OCI-LY7 (cell line): ENCODE data around the gene PDCD2L. TPM values are rescaled to one million over a fixed set of nuclear protein-coding genes. Genes with fewer than 3 reads are reported as not detected.
"Not testable (repeated sequence)": the region's sequence is repeated elsewhere in the genome, so short reads cannot be mapped to it uniquely, and the experiment has no call there.

Experiments
- BruUV-seq: library from RNA; stranded (reverse); fragments of 400-500 nt; replicated peaks from 2 replicates; lab custom pipeline; 2021; lab: Mats Ljungman, UMichigan
- CTCF ChIA-PET: fragments of 300-600 bp; sonication (Branson Sonifier 250); formaldehyde crosslinking; loops from one replicate; lab custom pipeline; 2022; ENCODE audit warnings: antibody characterized with exemption; ENCODE audit not compliant: unreplicated experiment; lab: Charles Lee
- POLR2A ChIA-PET: fragments of 300-600 bp; sonication (Branson Sonifier 250); formaldehyde crosslinking; loops from one replicate; lab custom pipeline; 2022; ENCODE audit warnings: antibody characterized with exemption; lab: Charles Lee
- DNase-seq: peaks from one replicate; pipeline ENCODE4 v3.0.0-alpha.2; 2015; ENCODE audit warnings: low spot score
- H2AFZ ChIP-seq: fragments of 200-600 bp; sonication (generic), shearing (Covaris generic); 2 replicates; pipeline ENCODE4 v1.6.1; 2014; ENCODE audit warnings: mild to moderate bottlenecking, antibody characterized with exemption, low read length, moderate library complexity
- H3K27ac ChIP-seq: fragments of 200-600 bp; sonication (generic); 2 replicates; pipeline ENCODE4 v1.5.1; 2014; ENCODE audit warnings: mixed run types, low read depth, mild to moderate bottlenecking, moderate library complexity, low read length, inconsistent platforms; ENCODE audit not compliant: poor library complexity, severe bottlenecking
- H3K36me3 ChIP-seq: fragments of 200-600 bp; sonication (generic); 2 replicates; pipeline ENCODE4 v1.6.1; 2014; ENCODE audit warnings: mild to moderate bottlenecking, antibody characterized with exemption, low read length, moderate library complexity, mixed read lengths; ENCODE audit not compliant: insufficient read depth
- H3K4me1 ChIP-seq: fragments of 200-600 bp; sonication (generic); 2 replicates; pipeline ENCODE4 v1.5.1; 2014; ENCODE audit warnings: mild to moderate bottlenecking, low read length; ENCODE audit not compliant: insufficient read depth, poor library complexity, severe bottlenecking
- H3K4me2 ChIP-seq: fragments of 200-600 bp; sonication (generic); 2 replicates; pipeline ENCODE4 v1.6.1; 2014; ENCODE audit warnings: mild to moderate bottlenecking, low read length
- H3K4me3 ChIP-seq: fragments of 200-600 bp; sonication (generic); 2 replicates; pipeline ENCODE4 v1.5.1; 2014; ENCODE audit warnings: mild to moderate bottlenecking, low read depth, low read length; ENCODE audit not compliant: poor library complexity, severe bottlenecking
- H3K79me2 ChIP-seq: fragments of 200-600 bp; sonication (generic); 2 replicates; pipeline ENCODE4 v1.6.1; 2016; ENCODE audit warnings: low read depth, mild to moderate bottlenecking, low read length, moderate library complexity, mixed read lengths; ENCODE audit not compliant: insufficient read depth
- H3K9me2 ChIP-seq: fragments of 200-600 bp; sonication (generic); 2 replicates; pipeline ENCODE4 v1.6.1; 2016; ENCODE audit warnings: mild to moderate bottlenecking, low read length, mixed read lengths; ENCODE audit not compliant: insufficient read depth
- H3K9me3 ChIP-seq: fragments of 200-600 bp; sonication (generic); 2 replicates; pipeline ENCODE4 v1.6.1; 2014; ENCODE audit warnings: mild to moderate bottlenecking, mixed run types, low read length, mixed read lengths
- H4K20me1 ChIP-seq: fragments of 200-600 bp; sonication (generic); 2 replicates; pipeline ENCODE4 v1.6.1; 2014; ENCODE audit warnings: mild to moderate bottlenecking, antibody characterized with exemption, low read length, moderate library complexity, mixed read lengths; ENCODE audit not compliant: insufficient read depth
- CTCF ChIP-seq: fragments of 200-600 bp; sonication (generic); conservative IDR thresholded peaks from 2 replicates; pipeline ENCODE4 v1.5.1; 2014; ENCODE audit warnings: mild to moderate bottlenecking, antibody characterized with exemption, low read length, moderate library complexity, mixed read lengths
- EZH2phosphoT487 ChIP-seq: fragments of 200-600 bp; sonication (generic); IDR thresholded peaks from 2 replicates; pipeline ENCODE4 v1.6.1; 2018; ENCODE audit warnings: low read depth, borderline replicate concordance, mild to moderate bottlenecking, mixed run types, antibody characterized with exemption, low read length, moderate library complexity, mixed read lengths
- intact Hi-C: fragments of 100-400 bp; cut with micrococcal nuclease; formaldehyde crosslinking; loops from one replicate; pipeline ENCODE4 v1.10.0; 2022; ENCODE audit not compliant: unreplicated experiment
- total RNA-seq, 2 experiments: library from RNA; depleted of rRNA in 1 of 2; stranded (reverse); fragments of >200 nt in 1 of 2; shearing (Covaris generic) in 1 of 2; gene quantifications; 2 replicates each; pipeline ENCODE4 v1.2.3, GENCODE V29; 2014 to 2022

Gene PDCD2L
- total RNA-seq, 2 experiments from 2014 or later = 27.5 to 30.0 TPM

GRCh38 chr19:34399886-34400285 lies 4.3 kb upstream of the PDCD2L start:
- ChIA-PET POLR2A (no interaction called here), CTCF (no interaction called here)
- Histone ChIP-seq H3K36me3 (peaks cover 68% of the 10 kb centered on the region), H3K4me2 (no peak overlapping the region), H3K4me1 (no peaks in the 10 kb centered on the region), H3K79me2 (peaks cover 5% of the 10 kb centered on the region; the same call in 1 of the 2 replicates), H3K9me2 (no peaks in the 10 kb centered on the region), H4K20me1 (no peaks in the 10 kb centered on the region), H3K4me3 (no peak overlapping the region), H3K27ac (no peak overlapping the region), H2AFZ (no peak overlapping the region), H3K9me3 (no peaks in the 10 kb centered on the region)
- intact Hi-C loops = no loop called here
- TSS peak; percentile 87 for BruUV-seq
- TF ChIP-seq CTCF = no peak
- no peak for TF ChIP-seq EZH2phosphoT487
- no peak for DNase-seq

- H2AFZ ChIP-seq, H3K9me3 ChIP-seq, H3K4me3 ChIP-seq, intact Hi-C loops, H3K4me2 ChIP-seq, H4K20me1 ChIP-seq, H3K4me1 ChIP-seq, CTCF ChIA-PET, H3K9me2 ChIP-seq, DNase-seq, H3K27ac ChIP-seq, BruUV-seq: not testable (repeated sequence)
- Histone ChIP-seq H3K36me3 (peaks cover 60% of the 10 kb centered on the region), H3K79me2 (peaks cover 15% of the 10 kb centered on the region; the same call in 1 of the 2 replicates)
- POLR2A ChIA-PET = interaction anchor here (0.7 kb wide), 1 partner anchor 1727 kb away, joined by 3 read pairs; no protein-coding TSS in a partner anchor
These were observed 3.4 kb upstream of the PDCD2L start for GRCh38 chr19:34400844-34401243.

GRCh38 chr19:34402074-34402600 lies 2.1 kb upstream of the PDCD2L start:
- ChIA-PET CTCF (no interaction called here), POLR2A (no interaction called here)

More at GRCh38 chr19:34402074-34402600, 2.1 kb upstream of the PDCD2L start:
- DNase-seq = no peak
- TF ChIP-seq EZH2phosphoT487 (no peak), CTCF (no peak)
- Histone ChIP-seq H3K9me2 (no peaks in the 10 kb centered on the region), H4K20me1 (no peaks in the 10 kb centered on the region), H3K4me3 (no peak overlapping the region), H3K27ac (no peak overlapping the region), H3K36me3 (peaks cover 49% of the 10 kb centered on the region), H3K4me1 (peaks cover 11% of the 10 kb centered on the region), H3K79me2 (peaks cover 22% of the 10 kb centered on the region; the same call in 1 of the 2 replicates), H3K4me2 (no peak overlapping the region), H2AFZ (no peak overlapping the region), H3K9me3 (no peaks in the 10 kb centered on the region)
- BruUV-seq = no TSS peak
- intact Hi-C loops = no loop called here
